Liver (tissue), 9 donors: Measurements from ENCODE around the gene CPLX1. TPM values are rescaled to one million over a fixed set of nuclear protein-coding genes. Genes with fewer than 3 reads are reported as not detected.

Source experiments
- DNase-seq: peaks from one replicate; pipeline ENCODE4 v3.0.0-alpha.2; 2017; ENCODE audit warnings: low spot score
- H3K27ac ChIP-seq, 2 donors: one replicate each; pipeline ENCODE4 v1.7.0; 2013; ENCODE audit warnings: inconsistent platforms in 2 of 2, low read length in 2 of 2, control low read depth in 1 of 2, low read depth in 1 of 2, mild to moderate bottlenecking in 1 of 2
- H3K27me3 ChIP-seq, 4 donors: one replicate each; pipeline versions ENCODE4 v1.6.1 to v1.7.0; 2013; ENCODE audit warnings: low read length in 3 of 4, inconsistent platforms in 1 of 4, mild to moderate bottlenecking in 1 of 4, moderate library complexity in 1 of 4; ENCODE audit not compliant: control insufficient read depth in 4 of 4, insufficient read depth in 4 of 4
- H3K36me3 ChIP-seq, 4 donors: one replicate each; pipeline versions ENCODE4 v1.6.1 to v1.7.0; 2013; ENCODE audit warnings: low read length in 3 of 4, mild to moderate bottlenecking in 3 of 4, low read depth in 1 of 4, moderate library complexity in 1 of 4; ENCODE audit not compliant: control insufficient read depth in 4 of 4, insufficient read depth in 3 of 4
- H3K4me1 ChIP-seq, 4 donors: one replicate each; pipeline versions ENCODE4 v1.6.1 to v1.7.0; 2013; ENCODE audit warnings: low read length in 3 of 4, mild to moderate bottlenecking in 3 of 4, moderate library complexity in 1 of 4; ENCODE audit not compliant: control insufficient read depth in 4 of 4, insufficient read depth in 4 of 4
- H3K4me3 ChIP-seq, 3 donors: one replicate each; pipeline versions ENCODE4 v1.6.1 to v1.7.0; 2013; ENCODE audit warnings: low read length in 3 of 3, control low read depth in 1 of 3, low read depth in 1 of 3, mild to moderate bottlenecking in 1 of 3
- H3K9ac ChIP-seq, 2 donors: one replicate each; pipeline ENCODE4 v1.7.0; 2013; ENCODE audit warnings: low read length in 2 of 2, mild to moderate bottlenecking in 2 of 2, moderate library complexity in 2 of 2, control low read depth in 1 of 2, low read depth in 1 of 2
- H3K9me3 ChIP-seq, 4 donors: one replicate each; pipeline versions ENCODE4 v1.6.1 to v1.7.0; 2013; ENCODE audit warnings: low read length in 3 of 4; ENCODE audit not compliant: control insufficient read depth in 4 of 4
- ATF3 ChIP-seq: IDR thresholded peaks from 2 replicates; pipeline ENCODE4 v1.6.1; 2016; ENCODE audit warnings: antibody characterized with exemption
- EGR1 ChIP-seq, 2 donors: IDR thresholded peaks; 2 replicates each; pipeline ENCODE4 v1.6.1; 2016 to 2018; ENCODE audit warnings: antibody characterized with exemption in 2 of 2, low read depth in 2 of 2
- FOXA1 ChIP-seq: IDR thresholded peaks from 2 replicates; pipeline ENCODE4 v1.6.1; 2016; ENCODE audit warnings: antibody characterized with exemption
- FOXA2 ChIP-seq: IDR thresholded peaks from 2 replicates; pipeline ENCODE4 v1.6.1; 2016; ENCODE audit warnings: antibody characterized with exemption
- GABPA ChIP-seq, 2 donors: IDR thresholded peaks in 1 of 2; conservative IDR thresholded peaks in 1 of 2; 2 replicates each; pipeline ENCODE4 v1.6.1; 2016; ENCODE audit warnings: antibody characterized with exemption in 2 of 2, mild to moderate bottlenecking in 1 of 2, moderate library complexity in 1 of 2
- HNF4A ChIP-seq, 2 donors: conservative IDR thresholded peaks; 2 replicates each; pipeline ENCODE4 v1.6.1; 2016; ENCODE audit warnings: antibody characterized with exemption in 2 of 2, mild to moderate bottlenecking in 2 of 2
- JUND ChIP-seq, 2 donors: IDR thresholded peaks; 2 replicates each; pipeline ENCODE4 v1.6.1; 2016; ENCODE audit warnings: antibody characterized with exemption in 2 of 2
- MAX ChIP-seq: IDR thresholded peaks from 2 replicates; pipeline ENCODE4 v1.6.1; 2016; ENCODE audit warnings: antibody characterized with exemption
- NR2F2 ChIP-seq: IDR thresholded peaks from 2 replicates; pipeline ENCODE4 v1.6.1; 2016; ENCODE audit warnings: antibody characterized with exemption
- RAD21 ChIP-seq, 2 donors: IDR thresholded peaks; 2 replicates each; pipeline ENCODE4 v1.6.1; 2016; ENCODE audit warnings: antibody characterized with exemption in 2 of 2, mild to moderate bottlenecking in 2 of 2
- REST ChIP-seq: IDR thresholded peaks from 2 replicates; pipeline ENCODE4 v1.6.1; 2016; ENCODE audit warnings: antibody characterized with exemption, mild to moderate bottlenecking
- RXRA ChIP-seq, 2 donors: IDR thresholded peaks; 2 replicates each; pipeline ENCODE4 v1.6.1; 2017 to 2018; ENCODE audit warnings: antibody characterized with exemption in 2 of 2, mild to moderate bottlenecking in 1 of 2
- SP1 ChIP-seq: IDR thresholded peaks from 2 replicates; pipeline ENCODE4 v1.6.1; 2018; ENCODE audit warnings: antibody characterized with exemption, mild to moderate bottlenecking
- TAF1 ChIP-seq: conservative IDR thresholded peaks from 2 replicates; pipeline ENCODE4 v1.6.1; 2016; ENCODE audit warnings: antibody characterized with exemption, mild to moderate bottlenecking
- YY1 ChIP-seq: IDR thresholded peaks from 2 replicates; pipeline ENCODE4 v1.6.1; 2016; ENCODE audit warnings: antibody characterized with exemption, mild to moderate bottlenecking
- ZBTB33 ChIP-seq: IDR thresholded peaks from 2 replicates; pipeline ENCODE4 v1.6.1; 2016; ENCODE audit warnings: antibody characterized with exemption
- WGBS: extraction: QIAGEN DNeasy Blood & Tissue Kit; methylation state at CpG from one replicate; pipeline ENCODE4 v1.1.7; 2013; 5-methylcytosine and 5-hydroxymethylcytosine counted together
- polyA plus RNA-seq, 2 donors: library from polyadenylated mRNA; stranded (reverse) in 1 of 2; unstranded in 1 of 2; fragments of 200-250 nt in 1 of 2; fragments of >200 nt in 1 of 2; fragmentation: Nextera tagmentation in 1 of 2; extraction: Ambion mirVana in 1 of 2; gene quantifications; one replicate each; pipeline versions ENCODE4 v1.2.1 to v1.2.3, GENCODE V29; 2013 to 2015
- total RNA-seq, 2 donors: library from RNA; depleted of rRNA; stranded (reverse); fragments of >200 nt; gene quantifications; one replicate each; pipeline ENCODE4 v1.2.3, GENCODE V29; 2014
- donor health status: healthy.
- donor health status: healthy.
- donor health status: healthy.
- donor health status: healthy.
- donor health status: healthy.

CPLX1 gene
- total RNA-seq, result under 1 TPM; 0.14 to 0.84 TPM
- polyA plus RNA-seq, result 1 to 10 TPM in 1 of 2 donors, under 1 TPM in 1; 0.76 to 2.8 TPM

- no peak within 1 kb of the TSS for H3K27ac ChIP-seq
- TF ChIP-seq EGR1 (IDR thresholded peaks at IDR 0.05; ENCODE audit: low read depth in 2 of 2), result no peak
- TF ChIP-seq FOXA2, result no peak
- no peak for TF ChIP-seq RAD21 (IDR thresholded peaks at IDR 0.05)
- no peak for TF ChIP-seq REST
- no peak for TF ChIP-seq RXRA (IDR thresholded peaks at IDR 0.05)
- TF ChIP-seq ZBTB33, result no peak
- TF ChIP-seq NR2F2, result no peak
- TF ChIP-seq SP1, result no peak
- TF ChIP-seq HNF4A (conservative IDR thresholded peaks at IDR 0.05), result no peak
- TF ChIP-seq TAF1, result no peak
- no peak for TF ChIP-seq YY1
- TF ChIP-seq ATF3, result no peak
- no peak for TF ChIP-seq FOXA1
- no peak for TF ChIP-seq JUND (IDR thresholded peaks at IDR 0.05)
- H3K9ac ChIP-seq, result no peak within 1 kb of the TSS
- peaks cover 2 to 12% (median 10%) of the 10 kb centered on the region in 4 donors for H3K4me1 ChIP-seq
- H3K36me3 ChIP-seq, result no peaks in the 10 kb centered on the region
- no peaks in the 10 kb centered on the region for H3K9me3 ChIP-seq
- no peak for DNase-seq
- WGBS, result 2% methylated on average over 55 of the region's 61 CpGs
- no peaks in the 10 kb centered on the region for H3K27me3 ChIP-seq
- H3K4me3 ChIP-seq, result peak within 1 kb of the TSS in 1 of 3 donors; percentile 65
Observed at GRCh38 chr4:825971-826330, at the start of gene CPLX1. CPLX1 (minus strand) TSS chr4:826129; CDS start chr4:824522, 1,607 bp downstream.

GRCh38 chr4:874971-875817 is 49.3 kb upstream of the CPLX1 start:
- H3K4me1 ChIP-seq, result no peaks in the 10 kb centered on the region
- no peaks in the 10 kb centered on the region for H3K27me3 ChIP-seq
- no peak for TF ChIP-seq REST
- no peak for TF ChIP-seq ZBTB33
- no peak for TF ChIP-seq HNF4A (conservative IDR thresholded peaks at IDR 0.05)
- no peak for TF ChIP-seq MAX
- no peak for TF ChIP-seq EGR1 (IDR thresholded peaks at IDR 0.05; ENCODE audit: low read depth in 2 of 2)
- TF ChIP-seq FOXA2, result no peak
- no peak for TF ChIP-seq RXRA (IDR thresholded peaks at IDR 0.05)
- no peak for TF ChIP-seq RAD21 (IDR thresholded peaks at IDR 0.05)
- TF ChIP-seq GABPA (IDR thresholded peaks at IDR 0.05 in 1 of 2, conservative IDR thresholded peaks at IDR 0.05 in 1 of 2), result no peak
- no peak for TF ChIP-seq ATF3
- TF ChIP-seq SP1, result no peak
- H3K36me3 ChIP-seq, result peaks cover 15 to 71% (median 42%) of the 10 kb centered on the region in 4 donors
- no peak overlapping the region for H3K4me3 ChIP-seq
- no peaks in the 10 kb centered on the region for H3K9me3 ChIP-seq
- H3K27ac ChIP-seq, result no peak overlapping the region
- WGBS, result 83% methylated on average over 17 of the region's 17 CpGs
- H3K9ac ChIP-seq, result no peak overlapping the region
- DNase-seq, result no peak
